Tibial artery (tissue), 4 donors: ENCODE measurements around the gene FRMD5.
"Not testable (repeated sequence)": the region's sequence is repeated elsewhere in the genome, so short reads cannot be mapped to it uniquely, and the experiment has no call there.

ENCODE experiments used
- DNase-seq, 2 donors: peaks; one replicate each; pipeline ENCODE4 v3.0.0-alpha.2; 2019
- H3K27ac ChIP-seq, 2 donors: fragments of 200-600 bp; sonication (generic) in 1 of 2; 1 replicate in 1 of 2; 2 replicates in 1 of 2; pipeline ENCODE4 v1.5.1; 2018 to 2019; ENCODE audit warnings: mild to moderate bottlenecking in 1 of 2
- H3K27me3 ChIP-seq, 2 donors: fragments of 200-600 bp; sonication (generic) in 1 of 2; one replicate each; pipeline versions ENCODE4 v1.5.1 to v1.6.0; 2016 to 2019
- H3K36me3 ChIP-seq, 3 donors: fragments of 200-600 bp; sonication (generic) in 2 of 3; one replicate each; pipeline ENCODE4 v1.5.1; 2016 to 2019; ENCODE audit warnings: mild to moderate bottlenecking in 2 of 3
- H3K4me1 ChIP-seq, 4 donors: fragments of 200-600 bp; sonication (generic) in 2 of 4; 1 replicate in 3 of 4; 2 replicates in 1 of 4; pipeline ENCODE4 v1.5.1; 2016 to 2019
- H3K4me3 ChIP-seq, 2 donors: fragments of 200-600 bp; sonication (generic) in 1 of 2; 1 replicate in 1 of 2; 2 replicates in 1 of 2; pipeline ENCODE4 v1.5.1; 2018 to 2019; ENCODE audit warnings: mild to moderate bottlenecking in 2 of 2
- H3K9me3 ChIP-seq, 3 donors: fragments of 200-600 bp; sonication (generic) in 1 of 3; one replicate each; pipeline ENCODE4 v1.5.1; 2016 to 2019
- intact Hi-C: fragments of 100-400 bp; cut with DNase I; formaldehyde crosslinking; loops from one replicate; pipeline ENCODE4 v1.15.0; 2023; ENCODE audit warnings: low total_unique reads
- TF ChIP-seq, protein P1 (sequence below), 2 experiments: fragments of 200-600 bp in 1 of 2; fragments of 450-650 bp in 1 of 2; IDR thresholded peaks; one replicate each; pipeline ENCODE4 v1.5.1; 2017 to 2019; ENCODE audit warnings: antibody characterized with exemption in 2 of 2, mild to moderate bottlenecking in 1 of 2, moderate library complexity in 1 of 2

Gene FRMD5

DNA sequence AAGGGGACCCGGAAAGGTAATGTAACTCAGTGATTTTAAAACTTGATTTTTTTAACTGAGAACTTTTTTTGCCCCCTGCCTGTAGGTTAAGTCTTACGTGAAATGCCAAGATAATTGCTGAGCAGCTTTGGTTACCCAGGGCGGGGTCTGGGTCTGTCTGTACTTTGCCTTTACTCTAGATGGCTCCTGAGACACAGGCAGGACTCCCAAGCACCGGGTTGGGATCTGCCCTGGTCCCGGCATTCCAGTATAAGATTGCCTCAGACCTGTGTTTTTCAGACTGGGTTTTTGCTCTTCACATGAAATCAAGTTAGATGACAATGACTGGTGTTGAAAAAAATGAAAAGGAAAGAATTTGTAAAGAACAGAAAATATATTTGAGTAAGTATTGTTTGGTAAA is 328.0 kb downstream of the FRMD5 start:
- Histone ChIP-seq H3K27ac (no peak overlapping the region), H3K4me3 (no peak overlapping the region), H3K4me1 (no peaks in the 10 kb centered on the region), H3K27me3 (no peaks in the 10 kb centered on the region), H3K36me3 (peaks cover 16 to 27% (median 19%) of the 10 kb centered on the region in 3 donors), H3K9me3 (no peaks in the 10 kb centered on the region)
- no peak for DNase-seq
- intact Hi-C loops = loop anchor here (10.0 kb wide), 1 partner anchor 348 kb away; no protein-coding TSS in a partner anchor
- TF ChIP-seq, protein P1, sequence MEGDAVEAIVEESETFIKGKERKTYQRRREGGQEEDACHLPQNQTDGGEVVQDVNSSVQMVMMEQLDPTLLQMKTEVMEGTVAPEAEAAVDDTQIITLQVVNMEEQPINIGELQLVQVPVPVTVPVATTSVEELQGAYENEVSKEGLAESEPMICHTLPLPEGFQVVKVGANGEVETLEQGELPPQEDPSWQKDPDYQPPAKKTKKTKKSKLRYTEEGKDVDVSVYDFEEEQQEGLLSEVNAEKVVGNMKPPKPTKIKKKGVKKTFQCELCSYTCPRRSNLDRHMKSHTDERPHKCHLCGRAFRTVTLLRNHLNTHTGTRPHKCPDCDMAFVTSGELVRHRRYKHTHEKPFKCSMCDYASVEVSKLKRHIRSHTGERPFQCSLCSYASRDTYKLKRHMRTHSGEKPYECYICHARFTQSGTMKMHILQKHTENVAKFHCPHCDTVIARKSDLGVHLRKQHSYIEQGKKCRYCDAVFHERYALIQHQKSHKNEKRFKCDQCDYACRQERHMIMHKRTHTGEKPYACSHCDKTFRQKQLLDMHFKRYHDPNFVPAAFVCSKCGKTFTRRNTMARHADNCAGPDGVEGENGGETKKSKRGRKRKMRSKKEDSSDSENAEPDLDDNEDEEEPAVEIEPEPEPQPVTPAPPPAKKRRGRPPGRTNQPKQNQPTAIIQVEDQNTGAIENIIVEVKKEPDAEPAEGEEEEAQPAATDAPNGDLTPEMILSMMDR (IDR thresholded peaks at IDR 0.05) = no peak

DNA sequence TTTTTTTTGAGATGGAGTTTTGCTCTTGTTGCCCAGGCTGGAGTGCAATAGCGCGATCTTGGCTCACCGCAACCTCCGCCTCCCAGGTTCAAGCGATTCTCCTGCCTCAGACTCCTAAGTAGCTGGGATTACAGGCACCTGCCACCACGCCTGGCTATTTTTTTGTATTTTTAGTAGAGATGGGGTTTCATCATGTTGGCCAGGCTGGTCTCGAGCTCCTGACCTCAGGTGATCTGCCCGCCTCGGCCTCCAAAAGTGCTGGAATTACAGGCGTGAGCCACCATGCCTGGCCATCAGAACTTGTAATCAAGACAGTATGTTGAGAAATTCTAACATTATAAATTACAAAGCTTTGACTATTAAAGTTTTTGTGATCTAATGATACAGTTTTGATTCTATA is 328.4 kb downstream of the FRMD5 start:
- not testable (repeated sequence) for H3K4me3 ChIP-seq, H3K27ac ChIP-seq, H3K4me1 ChIP-seq, H3K27me3 ChIP-seq, H3K9me3 ChIP-seq, DNase-seq
- peaks cover 16 to 27% (median 19%) of the 10 kb centered on the region in 3 donors for H3K36me3 ChIP-seq
- intact Hi-C loops = loop anchor here (10.0 kb wide), 1 partner anchor 348 kb away; no protein-coding TSS in a partner anchor

DNA sequence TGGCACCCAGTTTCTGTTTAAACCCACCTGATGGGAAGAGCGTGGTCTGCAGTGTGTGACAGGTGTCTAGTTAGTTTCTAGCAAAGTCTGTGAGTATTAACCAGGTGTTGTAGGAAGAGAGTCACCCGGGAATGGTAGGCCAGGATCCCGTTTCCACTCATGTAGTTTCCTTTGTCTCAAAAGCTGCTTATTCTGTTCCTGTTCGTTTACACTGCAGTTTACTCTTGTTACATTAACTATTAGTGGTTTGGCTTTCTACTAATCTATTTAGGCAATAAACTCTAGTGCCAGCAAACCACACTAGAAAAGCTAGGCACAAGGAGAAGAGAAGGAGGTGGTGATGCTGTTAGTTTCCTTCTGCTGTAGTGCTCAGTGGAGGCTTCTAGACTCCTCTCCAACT is 335.5 kb downstream of the FRMD5 start:
- intact Hi-C loops = no loop called here
- Histone ChIP-seq H3K27me3 (no peaks in the 10 kb centered on the region), H3K9me3 (no peaks in the 10 kb centered on the region), H3K27ac (no peak overlapping the region), H3K36me3 (peaks cover 26 to 37% (median 26%) of the 10 kb centered on the region in 3 donors), H3K4me1 (no peaks in the 10 kb centered on the region), H3K4me3 (no peak overlapping the region)
- DNase-seq = no peak
- TF ChIP-seq, protein P1 (IDR thresholded peaks at IDR 0.05) = no peak

DNA sequence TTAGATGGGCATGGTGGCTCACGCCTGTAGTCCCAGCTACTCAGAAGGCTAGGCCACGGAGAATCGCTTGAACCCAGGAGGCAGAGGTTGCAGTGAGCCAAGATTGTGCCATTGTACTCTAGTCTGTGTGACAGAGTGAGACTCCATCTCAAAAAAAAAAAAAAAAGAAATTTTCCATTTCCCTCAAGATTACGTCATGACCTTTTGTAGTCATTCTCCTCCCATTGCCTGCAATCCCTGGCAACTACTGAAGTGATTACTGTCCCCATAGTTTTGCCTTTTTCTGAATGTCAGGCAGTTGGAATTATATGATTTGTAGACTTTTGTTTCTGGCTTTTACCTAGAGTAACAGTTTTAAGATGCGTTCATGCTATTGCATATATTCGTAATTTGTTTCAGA is 340.3 kb downstream of the FRMD5 start:
- TF ChIP-seq, protein P1 (IDR thresholded peaks at IDR 0.05) = no peak
- H3K4me3 ChIP-seq = no peak overlapping the region
- H3K27me3 ChIP-seq = no peaks in the 10 kb centered on the region
- H3K36me3 ChIP-seq = peaks cover 25 to 49% (median 41%) of the 10 kb centered on the region in 3 donors
- intact Hi-C loops = no loop called here
- no peaks in the 10 kb centered on the region for H3K4me1 ChIP-seq
- no peaks in the 10 kb centered on the region for H3K9me3 ChIP-seq
- DNase-seq = no peak
- H3K27ac ChIP-seq = no peak overlapping the region

DNA sequence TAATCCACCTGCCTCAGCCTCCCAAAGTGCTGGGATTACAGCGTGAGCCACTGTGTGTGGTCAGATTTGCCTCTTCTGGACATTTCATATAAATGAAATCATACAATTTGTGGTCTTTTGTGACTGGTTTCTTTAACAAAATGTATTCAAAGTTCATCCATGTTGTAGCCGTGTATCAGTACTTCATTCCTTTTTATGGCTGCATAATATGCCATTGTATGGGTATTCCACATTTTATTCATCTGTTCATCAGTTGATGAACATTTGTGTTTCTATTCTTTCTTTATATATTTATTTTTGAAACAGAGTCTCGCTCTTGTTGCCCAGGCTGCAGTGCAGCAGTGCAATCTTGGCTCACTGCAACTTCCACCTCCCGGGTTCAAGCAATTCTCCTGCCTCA is 342.5 kb downstream of the FRMD5 start:
- H3K27ac ChIP-seq = no peak overlapping the region
- H3K27me3 ChIP-seq = no peaks in the 10 kb centered on the region
- H3K4me3 ChIP-seq = no peak overlapping the region
- H3K4me1 ChIP-seq = no peaks in the 10 kb centered on the region
- TF ChIP-seq, protein P1 (IDR thresholded peaks at IDR 0.05) = no peak
- intact Hi-C loops = no loop called here
- no peak for DNase-seq
- no peaks in the 10 kb centered on the region for H3K9me3 ChIP-seq
- H3K36me3 ChIP-seq = peaks cover 13 to 35% (median 25%) of the 10 kb centered on the region in 3 donors

DNA sequence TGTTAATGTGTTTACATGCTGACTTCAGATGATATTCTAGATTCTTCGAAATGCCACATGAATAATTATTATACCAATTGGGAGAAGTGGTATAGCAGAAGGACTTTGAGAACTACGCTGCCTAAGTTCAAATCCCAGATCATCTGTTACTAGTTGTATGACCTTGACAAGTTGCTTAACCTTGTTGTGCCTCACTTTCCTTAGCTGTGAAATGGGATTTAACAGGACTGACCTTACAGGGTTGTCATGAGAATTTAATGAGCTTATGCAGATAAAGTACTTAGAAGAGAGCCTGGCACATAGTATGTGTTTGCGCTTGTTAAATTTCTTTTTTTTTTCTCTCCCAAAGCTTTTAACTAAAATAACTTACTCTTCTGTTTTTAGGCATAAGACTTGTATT is 343.8 kb downstream of the FRMD5 start:
- H3K9me3 ChIP-seq = no peaks in the 10 kb centered on the region
- no peaks in the 10 kb centered on the region for H3K4me1 ChIP-seq
- intact Hi-C loops = no loop called here
- H3K27me3 ChIP-seq = no peaks in the 10 kb centered on the region
- DNase-seq = no peak
- peaks cover 13 to 36% (median 28%) of the 10 kb centered on the region in 3 donors for H3K36me3 ChIP-seq
- no peak overlapping the region for H3K27ac ChIP-seq
- no peak overlapping the region for H3K4me3 ChIP-seq
- TF ChIP-seq, protein P1 (IDR thresholded peaks at IDR 0.05) = no peak
